Occipital lobe (tissue), 2 donors: ENCODE data around the gene CNOT1. TPM values are rescaled to one million over a fixed set of nuclear protein-coding genes. Genes with fewer than 3 reads are reported as not detected.
A peak's percentile ranks its signal among the peaks of the same experiment; 100 is the strongest.
"Not testable (repeated sequence)": the region's sequence is repeated elsewhere in the genome, so short reads cannot be mapped to it uniquely, and the experiment has no call there.

Experiments
- DNase-seq: peaks from one replicate; lab custom pipeline; 2025; lab: John Stamatoyannopoulos, UW
- total RNA-seq: library from RNA; depleted of rRNA; stranded (reverse); fragments of >200 nt; gene quantifications from one replicate; pipeline ENCODE4 v1.2.3, GENCODE V29; 2014

Gene CNOT1
- total RNA-seq: 81.6 TPM

GRCh38 chr16:58629733-58630640 lies at the start of gene CNOT1:
CNOT1 (minus strand) TSS chr16:58629826; CDS start chr16:58599337, 30,489 bp downstream.
- peak; percentile 99 for DNase-seq

- peak; percentile 14 for DNase-seq
Observed at GRCh38 chr16:58678716-58679115, 49.1 kb upstream of the CNOT1 start.

- no peak for DNase-seq
Observed at GRCh38 chr16:58678269-58678668, 48.6 kb upstream of the CNOT1 start.

GRCh38 chr16:58670946-58671583 lies 41.4 kb upstream of the CNOT1 start:
- no peak for DNase-seq

- DNase-seq: no peak
Observed at GRCh38 chr16:58670177-58670576, 40.6 kb upstream of the CNOT1 start.

GRCh38 chr16:58665200-58665599 lies 35.6 kb upstream of the CNOT1 start:
- DNase-seq: no peak

GRCh38 chr16:58661199-58661830 lies 31.7 kb upstream of the CNOT1 start:
- no peak for DNase-seq

- not testable (repeated sequence) for DNase-seq
Observed at GRCh38 chr16:58659911-58660310, 30.3 kb upstream of the CNOT1 start.

GRCh38 chr16:58658796-58659211 lies 29.2 kb upstream of the CNOT1 start:
- no peak for DNase-seq

- DNase-seq: no peak
Observed at GRCh38 chr16:58656899-58657298, 27.3 kb upstream of the CNOT1 start.

- no peak for DNase-seq
Observed at GRCh38 chr16:58655215-58655596, 25.6 kb upstream of the CNOT1 start.

GRCh38 chr16:58654560-58655214 lies 25.1 kb upstream of the CNOT1 start:
- no peak for DNase-seq

GRCh38 chr16:58652741-58653140 lies 23.1 kb upstream of the CNOT1 start:
- no peak for DNase-seq

GRCh38 chr16:58651965-58652348 lies 22.3 kb upstream of the CNOT1 start:
- no peak for DNase-seq

- DNase-seq: no peak
Observed at GRCh38 chr16:58649707-58650106, 20.1 kb upstream of the CNOT1 start.

- no peak for DNase-seq
Observed at GRCh38 chr16:58647107-58647506, 17.5 kb upstream of the CNOT1 start.

- DNase-seq: no peak
Observed at GRCh38 chr16:58644765-58645487, 15.3 kb upstream of the CNOT1 start.

GRCh38 chr16:58644108-58644507 lies 14.5 kb upstream of the CNOT1 start:
- DNase-seq: no peak

- no peak for DNase-seq
Observed at GRCh38 chr16:58640949-58641348, 11.3 kb upstream of the CNOT1 start.

GRCh38 chr16:58639836-58640235 lies 10.2 kb upstream of the CNOT1 start:
- DNase-seq: no peak

GRCh38 chr16:58639230-58639629 lies 9.6 kb upstream of the CNOT1 start:
- DNase-seq: no peak
